Neural crest cell (in vitro differentiated cells): ENCODE measurements around the gene IL36RN. TPM values are rescaled to one million over a fixed set of nuclear protein-coding genes. Genes with fewer than 3 reads are reported as not detected.

Source experiments
- DNase-seq: peaks from one replicate; pipeline ENCODE4 v3.0.0; 2021; ENCODE audit warnings: low read depth, mixed read lengths, low spot score
- H3K27ac Mint-ChIP-seq: one replicate; pipeline ENCODE4 v1.8.0; 2021; ENCODE audit warnings: mild to moderate bottlenecking, mixed read lengths; ENCODE audit not compliant: unreplicated experiment
- H3K27me3 Mint-ChIP-seq: 2 replicates; pipeline ENCODE4 v1.8.0; 2021; ENCODE audit warnings: low read depth, mild to moderate bottlenecking, mixed read lengths
- H3K36me3 Mint-ChIP-seq: 2 replicates; pipeline ENCODE4 v1.8.0; 2021; ENCODE audit warnings: low read depth, mild to moderate bottlenecking, mixed read lengths
- H3K4me1 Mint-ChIP-seq: 2 replicates; pipeline ENCODE4 v1.8.0; 2021; ENCODE audit warnings: mixed read lengths
- H3K4me3 Mint-ChIP-seq: one replicate; pipeline ENCODE4 v1.8.0; 2021; ENCODE audit warnings: mild to moderate bottlenecking, mixed read lengths
- H3K9me3 Mint-ChIP-seq: 2 replicates; pipeline ENCODE4 v1.8.0; 2021; ENCODE audit warnings: mixed read lengths
- total RNA-seq: library from RNA; stranded (reverse); gene quantifications from 2 replicates; pipeline ENCODE4 v1.2.1, GENCODE V29; 2021
- TF ChIP-seq, protein P1 (sequence below): fragments of 200-600 bp; sonication (generic); conservative IDR thresholded peaks from 2 replicates; pipeline ENCODE4 v1.5.0; 2021; ENCODE audit warnings: antibody characterized with exemption, mild to moderate bottlenecking

IL36RN gene
- total RNA-seq, 1 donor from 2014 or later = not detected

DNA sequence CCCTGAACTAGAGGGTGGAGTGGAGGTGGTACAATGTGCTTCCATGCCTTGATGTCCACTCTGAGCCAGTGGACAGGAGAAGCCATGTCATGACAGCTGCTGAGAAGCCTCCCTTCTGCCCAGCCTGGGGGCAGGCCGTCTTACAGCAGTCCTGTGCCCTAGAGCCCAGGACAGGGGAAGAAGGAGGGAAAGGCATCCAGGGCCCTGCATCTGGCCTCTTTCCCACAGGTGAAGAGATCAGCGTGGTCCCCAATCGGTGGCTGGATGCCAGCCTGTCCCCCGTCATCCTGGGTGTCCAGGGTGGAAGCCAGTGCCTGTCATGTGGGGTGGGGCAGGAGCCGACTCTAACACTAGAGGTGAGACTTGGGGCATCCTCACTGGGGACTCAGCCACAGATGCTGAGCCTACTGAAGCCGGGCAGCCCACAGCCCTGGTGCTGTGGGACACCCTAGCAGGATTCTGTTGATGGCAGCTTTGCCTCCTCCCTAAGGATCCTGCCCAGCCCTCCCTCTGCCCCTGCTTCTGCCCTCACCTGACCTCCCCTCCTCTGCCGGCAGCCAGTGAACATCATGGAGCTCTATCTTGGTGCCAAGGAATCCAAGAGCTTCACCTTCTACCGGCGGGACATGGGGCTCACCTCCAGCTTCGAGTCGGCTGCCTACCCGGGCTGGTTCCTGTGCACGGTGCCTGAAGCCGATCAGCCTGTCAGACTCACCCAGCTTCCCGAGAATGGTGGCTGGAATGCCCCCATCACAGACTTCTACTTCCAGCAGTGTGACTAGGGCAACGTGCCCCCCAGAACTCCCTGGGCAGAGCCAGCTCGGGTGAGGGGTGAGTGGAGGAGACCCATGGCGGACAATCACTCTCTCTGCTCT lies 3.1 kb downstream of the IL36RN start:
- TF ChIP-seq, protein P1, sequence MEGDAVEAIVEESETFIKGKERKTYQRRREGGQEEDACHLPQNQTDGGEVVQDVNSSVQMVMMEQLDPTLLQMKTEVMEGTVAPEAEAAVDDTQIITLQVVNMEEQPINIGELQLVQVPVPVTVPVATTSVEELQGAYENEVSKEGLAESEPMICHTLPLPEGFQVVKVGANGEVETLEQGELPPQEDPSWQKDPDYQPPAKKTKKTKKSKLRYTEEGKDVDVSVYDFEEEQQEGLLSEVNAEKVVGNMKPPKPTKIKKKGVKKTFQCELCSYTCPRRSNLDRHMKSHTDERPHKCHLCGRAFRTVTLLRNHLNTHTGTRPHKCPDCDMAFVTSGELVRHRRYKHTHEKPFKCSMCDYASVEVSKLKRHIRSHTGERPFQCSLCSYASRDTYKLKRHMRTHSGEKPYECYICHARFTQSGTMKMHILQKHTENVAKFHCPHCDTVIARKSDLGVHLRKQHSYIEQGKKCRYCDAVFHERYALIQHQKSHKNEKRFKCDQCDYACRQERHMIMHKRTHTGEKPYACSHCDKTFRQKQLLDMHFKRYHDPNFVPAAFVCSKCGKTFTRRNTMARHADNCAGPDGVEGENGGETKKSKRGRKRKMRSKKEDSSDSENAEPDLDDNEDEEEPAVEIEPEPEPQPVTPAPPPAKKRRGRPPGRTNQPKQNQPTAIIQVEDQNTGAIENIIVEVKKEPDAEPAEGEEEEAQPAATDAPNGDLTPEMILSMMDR = no peak
- Mint-ChIP-seq H3K27ac (no peak overlapping the region), H3K4me3 (no peak overlapping the region), H3K36me3 (no peaks in the 10 kb centered on the region), H3K4me1 (no peaks in the 10 kb centered on the region), H3K27me3 (peaks cover 15% of the 10 kb centered on the region), H3K9me3 (peaks cover 7% of the 10 kb centered on the region)
- DNase-seq = no peak

DNA sequence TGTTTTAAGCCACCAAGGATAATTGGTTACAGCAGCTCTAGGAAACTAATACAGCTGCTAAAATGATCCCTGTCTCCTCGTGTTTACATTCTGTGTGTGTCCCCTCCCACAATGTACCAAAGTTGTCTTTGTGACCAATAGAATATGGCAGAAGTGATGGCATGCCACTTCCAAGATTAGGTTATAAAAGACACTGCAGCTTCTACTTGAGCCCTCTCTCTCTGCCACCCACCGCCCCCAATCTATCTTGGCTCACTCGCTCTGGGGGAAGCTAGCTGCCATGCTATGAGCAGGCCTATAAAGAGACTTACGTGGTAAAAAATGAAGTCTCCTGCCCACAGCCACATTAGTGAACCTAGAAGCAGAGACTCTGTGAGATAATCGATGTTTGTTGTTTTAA lies 5.3 kb downstream of the IL36RN start:
- Mint-ChIP-seq H3K4me1 (no peaks in the 10 kb centered on the region), H3K9me3 (peaks cover 7% of the 10 kb centered on the region), H3K4me3 (no peak overlapping the region), H3K27ac (no peak overlapping the region), H3K36me3 (no peaks in the 10 kb centered on the region), H3K27me3 (peaks cover 17% of the 10 kb centered on the region)
- no peak for DNase-seq
- TF ChIP-seq, protein P1 = no peak

DNA sequence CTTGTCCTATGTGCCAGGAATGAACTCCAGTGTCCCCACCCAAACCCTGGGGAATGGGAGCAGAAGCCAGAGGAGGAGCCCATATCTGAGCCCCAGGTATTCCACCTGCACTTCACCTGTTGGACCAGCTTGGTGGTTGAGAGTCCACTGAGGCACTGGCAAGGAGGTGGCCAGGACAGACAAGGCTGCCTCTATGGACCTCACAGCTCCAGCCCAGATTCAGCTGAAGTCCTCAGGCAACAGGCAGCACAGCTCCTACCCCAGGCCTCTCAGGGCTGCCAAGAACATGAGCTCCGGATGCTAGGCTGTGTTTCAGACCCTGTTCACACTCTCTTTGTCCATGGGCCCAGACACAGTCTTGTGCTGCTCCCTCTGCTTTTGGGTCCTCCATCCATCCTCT lies 5.9 kb downstream of the IL36RN start:
- no peaks in the 10 kb centered on the region for H3K4me1 Mint-ChIP-seq
- H3K9me3 Mint-ChIP-seq = peaks cover 7% of the 10 kb centered on the region
- TF ChIP-seq, protein P1 = no peak
- H3K4me3 Mint-ChIP-seq = no peak overlapping the region
- DNase-seq = no peak
- H3K27ac Mint-ChIP-seq = no peak overlapping the region
- H3K36me3 Mint-ChIP-seq = no peaks in the 10 kb centered on the region
- H3K27me3 Mint-ChIP-seq = peaks cover 23% of the 10 kb centered on the region

DNA sequence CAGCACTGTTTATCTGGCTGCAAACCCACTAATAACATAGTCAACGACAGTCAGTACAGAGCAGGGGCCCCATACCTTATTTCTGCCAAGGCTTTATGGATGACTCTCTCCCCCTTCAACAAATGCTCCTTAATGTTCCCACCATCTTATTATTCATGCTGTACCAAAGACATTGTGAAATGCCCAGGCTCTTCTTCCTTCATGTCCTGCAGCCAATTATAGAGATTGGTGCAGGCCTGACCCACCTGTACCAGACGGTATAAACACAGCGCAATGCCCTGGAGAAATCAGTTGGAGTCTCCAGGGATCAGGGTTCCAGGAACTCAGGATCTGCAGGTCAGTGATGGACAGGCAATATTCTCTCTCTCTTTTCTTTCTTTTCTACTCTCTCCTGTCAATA lies 8.7 kb downstream of the IL36RN start, which contains the start of gene IL1F10:
Gene IL1F10 (plus strand): TSS at position 290 of the 400 bp plus-strand sequence. CDS start 4,769 bp downstream, outside the sequence.
- no peaks in the 10 kb centered on the region for H3K36me3 Mint-ChIP-seq
- peaks cover 29% of the 10 kb centered on the region for H3K27me3 Mint-ChIP-seq
- H3K27ac Mint-ChIP-seq = no peak within 1 kb of the TSS
- H3K9me3 Mint-ChIP-seq = peaks cover 7% of the 10 kb centered on the region
- H3K4me1 Mint-ChIP-seq = no peaks in the 10 kb centered on the region
- H3K4me3 Mint-ChIP-seq = no peak within 1 kb of the TSS
- no peak for DNase-seq
- TF ChIP-seq, protein P1 = no peak

DNA sequence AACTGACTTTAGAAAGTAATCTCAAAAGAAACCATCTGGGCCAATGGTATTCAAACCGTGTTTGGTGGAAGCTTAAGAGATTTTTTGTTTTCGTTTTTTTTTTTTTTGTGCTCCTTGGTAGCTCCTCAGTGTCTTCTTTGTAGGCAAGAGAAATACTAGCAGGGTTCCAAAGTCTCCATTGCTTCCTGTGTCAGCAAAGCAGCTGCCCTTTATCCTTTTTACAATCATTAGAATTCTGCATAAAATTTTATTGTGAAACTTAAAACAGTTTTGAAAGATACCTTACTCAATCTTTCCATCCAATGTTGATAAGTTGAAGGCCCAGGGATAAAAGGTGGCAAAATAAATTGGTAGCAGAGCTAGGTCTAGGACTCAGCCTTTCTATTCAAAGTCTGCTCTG lies 9.3 kb downstream of the IL36RN start:
- Mint-ChIP-seq H3K4me3 (no peak overlapping the region), H3K36me3 (no peaks in the 10 kb centered on the region), H3K9me3 (peaks cover 7% of the 10 kb centered on the region), H3K4me1 (no peaks in the 10 kb centered on the region), H3K27me3 (peaks cover 30% of the 10 kb centered on the region), H3K27ac (no peak overlapping the region)
- no peak for DNase-seq
- TF ChIP-seq, protein P1 = no peak
